Measurements from ENCODE around the gene DDX51.

DDX51 gene

GRCh38 chr12:132166801-132167591 lies 22.9 kb upstream of the DDX51 start:
- no peak for DNase-seq

- no peak for DNase-seq
Observed at GRCh38 chr12:132166093-132166492, 22.0 kb upstream of the DDX51 start.

- no peak for DNase-seq
Observed at GRCh38 chr12:132165584-132165983, 21.5 kb upstream of the DDX51 start.

- no peak for DNase-seq
Observed at GRCh38 chr12:132164426-132164825, 20.3 kb upstream of the DDX51 start.

- no peak for DNase-seq
Observed at GRCh38 chr12:132163911-132164288, 19.8 kb upstream of the DDX51 start.

- no peak for DNase-seq
Observed at GRCh38 chr12:132163041-132163910, 19.2 kb upstream of the DDX51 start.

GRCh38 chr12:132162508-132163031 lies 18.5 kb upstream of the DDX51 start:
- DNase-seq, result no peak

- no peak for DNase-seq
Observed at GRCh38 chr12:132161796-132162507, 17.8 kb upstream of the DDX51 start.

- DNase-seq, result no peak
Observed at GRCh38 chr12:132161036-132161781, 17.1 kb upstream of the DDX51 start.

- DNase-seq, result no peak
Observed at GRCh38 chr12:132160601-132161035, 16.5 kb upstream of the DDX51 start.

GRCh38 chr12:132160016-132160415 lies 15.9 kb upstream of the DDX51 start:
- no peak for DNase-seq

GRCh38 chr12:132159555-132160003 lies 15.5 kb upstream of the DDX51 start:
- DNase-seq, result no peak

GRCh38 chr12:132158677-132159554 lies 14.8 kb upstream of the DDX51 start:
- DNase-seq, result no peak

GRCh38 chr12:132157733-132158409 lies 13.8 kb upstream of the DDX51 start:
- no peak for DNase-seq

- DNase-seq, result no peak
Observed at GRCh38 chr12:132156573-132157325, 12.6 kb upstream of the DDX51 start.

GRCh38 chr12:132155771-132156572 lies 11.9 kb upstream of the DDX51 start:
- DNase-seq, result no peak

GRCh38 chr12:132154941-132155770 lies 11.0 kb upstream of the DDX51 start:
- no peak for DNase-seq

GRCh38 chr12:132154341-132154761 lies 10.2 kb upstream of the DDX51 start:
- no peak for DNase-seq
